GM12874 (cell line): ENCODE measurements around the gene DEFB132.

Experiments
- TF ChIP-seq, protein P1 (sequence below): IDR thresholded peaks from 2 replicates; pipeline ENCODE4 v1.5.1; 2011; ENCODE audit warnings: low read depth, mild to moderate bottlenecking, control low read depth, low read length, moderate library complexity; ENCODE audit not compliant: insufficient read depth

The DEFB132 gene

DNA sequence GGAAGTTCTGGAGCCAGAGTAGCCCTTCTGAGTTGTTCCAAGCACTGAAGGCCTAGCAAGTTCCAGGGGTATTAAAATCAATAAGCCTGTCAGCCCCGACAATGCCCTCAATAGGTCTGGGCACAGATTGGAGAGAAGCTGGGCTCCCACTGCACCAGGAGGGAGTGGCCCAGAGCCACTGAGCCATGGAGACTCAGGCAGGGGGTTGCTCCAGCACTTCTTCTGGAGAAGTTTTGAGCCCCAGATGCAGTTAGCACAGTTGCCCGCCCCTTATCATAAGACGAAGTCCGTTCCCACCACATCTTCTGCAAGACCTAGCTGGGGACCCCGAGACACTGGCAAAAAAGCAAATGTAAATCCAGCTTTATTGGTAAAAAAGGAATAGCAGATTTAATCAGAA, 13.0 kb downstream of the DEFB132 start:
- TF ChIP-seq, protein P1, sequence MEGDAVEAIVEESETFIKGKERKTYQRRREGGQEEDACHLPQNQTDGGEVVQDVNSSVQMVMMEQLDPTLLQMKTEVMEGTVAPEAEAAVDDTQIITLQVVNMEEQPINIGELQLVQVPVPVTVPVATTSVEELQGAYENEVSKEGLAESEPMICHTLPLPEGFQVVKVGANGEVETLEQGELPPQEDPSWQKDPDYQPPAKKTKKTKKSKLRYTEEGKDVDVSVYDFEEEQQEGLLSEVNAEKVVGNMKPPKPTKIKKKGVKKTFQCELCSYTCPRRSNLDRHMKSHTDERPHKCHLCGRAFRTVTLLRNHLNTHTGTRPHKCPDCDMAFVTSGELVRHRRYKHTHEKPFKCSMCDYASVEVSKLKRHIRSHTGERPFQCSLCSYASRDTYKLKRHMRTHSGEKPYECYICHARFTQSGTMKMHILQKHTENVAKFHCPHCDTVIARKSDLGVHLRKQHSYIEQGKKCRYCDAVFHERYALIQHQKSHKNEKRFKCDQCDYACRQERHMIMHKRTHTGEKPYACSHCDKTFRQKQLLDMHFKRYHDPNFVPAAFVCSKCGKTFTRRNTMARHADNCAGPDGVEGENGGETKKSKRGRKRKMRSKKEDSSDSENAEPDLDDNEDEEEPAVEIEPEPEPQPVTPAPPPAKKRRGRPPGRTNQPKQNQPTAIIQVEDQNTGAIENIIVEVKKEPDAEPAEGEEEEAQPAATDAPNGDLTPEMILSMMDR: no peak

DNA sequence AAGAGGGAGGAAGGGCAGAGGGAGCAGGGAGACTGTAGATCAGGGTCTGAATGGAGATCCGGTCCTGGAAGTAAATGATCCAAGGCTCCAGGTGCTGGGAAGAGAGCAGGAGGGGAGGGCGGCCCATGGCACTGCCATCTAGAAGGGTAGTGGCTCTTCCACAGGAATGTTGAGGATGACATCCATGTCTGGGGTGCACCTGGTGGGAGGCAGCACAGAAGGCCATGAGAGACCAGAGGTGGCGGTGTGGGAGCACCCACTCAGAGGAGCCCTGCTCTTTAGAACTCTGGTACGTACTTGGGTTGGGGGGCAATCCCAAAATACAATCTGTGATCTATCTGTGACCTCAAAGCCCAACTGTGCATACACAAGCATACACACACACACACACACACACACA, 13.5 kb downstream of the DEFB132 start:
- TF ChIP-seq, protein P1: no peak

DNA sequence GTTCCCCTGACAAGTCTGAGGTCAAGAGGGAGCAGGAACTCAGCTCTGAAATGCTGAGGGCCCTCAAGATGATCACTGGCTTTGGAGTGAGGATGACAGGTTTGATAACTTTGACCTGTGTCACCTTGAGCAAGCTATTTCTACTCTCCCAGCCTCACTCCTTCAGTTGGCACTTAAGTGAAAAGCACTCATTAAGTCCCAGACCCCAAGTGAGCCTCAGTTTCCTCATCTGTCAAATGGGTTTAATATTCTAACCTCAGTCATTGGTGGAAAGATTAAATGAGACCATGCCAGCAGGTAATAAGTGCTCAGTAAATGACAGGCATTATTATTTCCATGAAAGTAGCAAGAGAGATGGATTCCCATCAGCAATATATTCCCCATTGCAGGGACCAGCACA, 14.0 kb downstream of the DEFB132 start:
- TF ChIP-seq, protein P1: no peak

DNA sequence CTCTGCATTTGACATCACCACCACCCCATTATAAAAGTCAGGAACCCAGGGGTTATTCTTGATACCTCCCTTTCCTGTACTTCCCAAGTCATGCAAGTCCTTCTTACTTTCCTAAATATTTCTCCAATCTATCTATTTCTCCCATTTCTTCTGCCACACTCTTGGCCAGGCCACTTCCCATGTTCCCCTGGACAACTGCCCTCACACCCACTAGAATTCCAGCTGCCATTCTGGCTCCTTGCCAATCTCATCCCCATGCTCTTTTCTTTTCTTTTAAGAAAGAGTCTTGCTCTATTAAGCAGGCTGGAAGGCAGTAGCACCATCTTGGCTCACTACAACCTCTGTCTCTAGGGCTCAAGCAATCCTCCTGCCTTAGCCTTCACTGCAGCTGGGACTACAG, 15.2 kb downstream of the DEFB132 start:
- TF ChIP-seq, protein P1: no peak

DNA sequence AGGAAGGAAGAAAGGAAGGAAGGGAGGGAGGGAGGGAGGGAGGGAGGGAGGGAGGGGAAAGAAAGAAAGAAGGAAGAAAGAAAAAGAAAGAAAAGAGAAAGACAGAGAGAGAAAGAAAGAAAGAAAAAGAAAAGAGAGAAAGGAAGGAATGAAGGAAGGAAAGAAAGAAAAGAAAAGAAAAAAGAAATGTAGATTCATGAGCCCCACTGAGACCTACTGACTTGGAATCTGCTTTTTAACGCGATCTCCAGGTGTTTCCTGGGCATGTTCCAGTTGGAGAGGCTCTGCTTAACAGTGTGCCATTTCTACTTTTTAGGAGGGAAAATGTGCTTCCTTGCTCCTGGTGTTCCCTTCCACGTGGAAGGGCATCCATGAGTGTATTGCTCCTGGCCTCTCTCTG, 16.4 kb downstream of the DEFB132 start:
- TF ChIP-seq, protein P1: no peak

DNA sequence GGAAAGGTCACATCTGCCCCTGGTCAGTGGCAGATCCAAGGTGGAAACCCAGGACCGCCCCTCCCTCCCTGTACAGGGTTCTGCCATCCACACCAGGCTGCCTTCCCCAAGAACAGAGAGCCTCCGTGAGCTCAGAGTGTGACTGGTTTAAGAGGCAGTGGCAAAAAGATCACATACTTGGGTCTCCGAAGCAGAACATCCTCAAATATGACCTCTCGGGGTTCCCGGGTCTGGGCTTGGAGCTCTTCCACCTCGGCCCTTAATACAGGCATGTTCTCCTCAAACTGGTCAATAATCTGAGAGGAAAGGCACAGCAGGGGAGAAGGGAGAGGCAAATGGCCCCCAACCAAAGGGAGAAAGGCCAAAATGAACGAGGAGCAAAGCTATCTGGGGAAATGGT, 18.3 kb downstream of the DEFB132 start:
- TF ChIP-seq, protein P1: no peak

DNA sequence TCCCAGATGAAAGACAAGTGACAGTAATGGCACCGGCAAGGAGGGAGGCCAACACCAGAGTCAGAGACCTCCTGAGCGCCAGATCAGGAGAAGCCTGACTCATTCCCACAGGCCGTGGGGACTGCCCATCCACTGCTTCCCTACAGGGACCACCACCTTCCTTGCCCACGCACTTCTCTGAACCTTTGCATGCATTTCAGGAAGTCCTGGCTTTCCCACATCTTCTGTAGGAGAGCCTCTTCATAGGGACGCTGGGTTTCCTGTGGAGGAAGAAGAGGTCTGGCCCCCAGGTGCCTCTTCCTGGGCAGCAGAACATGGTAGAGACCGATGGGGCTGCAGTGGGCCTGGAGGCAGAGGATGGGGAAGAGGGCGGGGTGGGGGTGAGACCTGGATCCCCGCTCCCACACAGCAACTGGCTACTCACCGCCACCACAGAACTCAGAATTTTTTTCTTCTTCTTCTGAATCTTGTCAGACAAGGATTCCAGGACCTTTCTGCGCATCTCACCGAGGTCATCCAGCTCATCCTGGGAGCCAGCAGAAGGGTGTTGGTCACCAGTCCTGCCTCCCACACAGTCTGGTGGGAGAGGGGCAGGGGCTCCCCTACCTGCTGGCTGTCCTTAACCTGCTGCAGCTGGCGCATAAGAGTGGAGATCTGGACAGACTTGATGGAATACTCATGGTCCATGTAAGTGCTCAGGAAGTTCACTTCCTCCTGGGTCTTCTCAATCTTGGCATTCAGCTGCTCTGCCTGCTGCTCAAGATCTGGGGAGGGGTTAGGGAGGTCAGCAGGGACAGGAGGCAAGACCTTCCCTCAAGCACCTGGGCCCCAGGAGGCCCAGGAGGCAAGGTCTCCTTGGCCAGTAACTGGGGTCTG, 19.3 kb downstream of the DEFB132 start:
- TF ChIP-seq, protein P1: no peak

DNA sequence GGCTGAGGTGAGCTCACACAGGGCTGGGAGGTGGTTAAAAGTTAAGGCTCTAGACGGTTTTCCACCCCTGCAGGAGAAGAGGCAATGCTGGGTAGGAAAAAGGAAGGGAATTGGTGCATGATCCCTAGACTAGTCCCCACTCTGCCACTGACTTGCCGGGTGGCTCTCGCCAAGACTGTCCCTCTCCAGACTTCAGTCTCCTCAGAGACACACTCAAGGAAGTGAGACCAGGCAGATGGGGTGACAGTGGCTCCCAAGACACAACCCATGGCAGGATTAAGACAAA, 19.9 kb downstream of the DEFB132 start:
- TF ChIP-seq, protein P1: no peak
